ENCODE data around the gene EVA1B.

Gene EVA1B

DNA sequence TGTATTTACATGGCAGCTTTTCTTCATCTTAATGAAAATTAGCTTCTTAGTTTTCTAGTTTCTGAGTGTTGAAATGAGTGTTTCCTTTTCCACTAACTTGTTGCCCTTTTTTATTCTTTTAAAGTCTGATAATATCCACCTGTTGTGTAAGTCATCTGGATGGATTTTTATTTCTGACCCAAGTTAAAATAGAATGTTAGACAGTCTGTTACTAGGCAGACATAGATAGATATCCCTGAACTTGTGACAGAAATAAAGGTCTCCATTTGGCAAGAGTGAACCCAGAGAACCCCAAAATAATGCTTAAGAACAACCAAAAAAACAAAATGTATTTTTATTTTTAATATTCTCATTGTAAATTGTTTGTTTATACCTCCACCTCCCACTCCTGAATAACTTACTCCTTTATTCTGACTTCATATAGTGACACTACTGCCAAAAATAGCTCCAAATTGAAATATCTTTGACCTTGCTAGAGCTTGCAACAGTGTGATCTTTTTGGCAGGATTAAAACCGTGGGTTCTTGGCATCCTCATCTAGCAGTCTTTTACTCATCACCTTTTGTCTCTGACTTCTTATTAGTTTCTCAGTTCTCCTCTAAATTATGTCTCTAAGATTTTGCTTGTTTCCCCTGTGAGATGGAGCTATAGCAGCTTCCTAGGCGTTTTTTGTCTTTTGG lies 44.2 kb downstream of the EVA1B start:
- DNase-seq (ENCODE audit: low read depth): no peak

DNA sequence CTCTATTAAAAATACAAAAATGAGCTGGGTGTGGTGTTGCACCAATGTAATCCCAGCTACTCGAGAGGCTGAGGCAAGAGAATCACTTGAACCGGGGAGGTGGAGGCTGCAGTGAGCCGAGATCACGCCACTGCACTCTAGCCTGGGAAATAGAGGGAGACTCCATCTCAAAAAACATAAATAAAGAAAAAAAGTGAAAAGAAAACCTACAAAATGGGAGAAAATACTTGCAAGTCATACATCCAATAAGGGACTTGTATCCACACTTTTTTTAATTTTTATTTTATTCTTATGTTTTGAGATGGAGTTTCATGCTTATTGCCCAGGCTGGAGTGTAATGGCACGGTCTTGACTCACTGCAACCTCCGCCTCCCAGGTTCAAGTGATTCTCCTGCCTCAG lies 46.8 kb downstream of the EVA1B start:
- no peak for DNase-seq (ENCODE audit: low read depth)

DNA sequence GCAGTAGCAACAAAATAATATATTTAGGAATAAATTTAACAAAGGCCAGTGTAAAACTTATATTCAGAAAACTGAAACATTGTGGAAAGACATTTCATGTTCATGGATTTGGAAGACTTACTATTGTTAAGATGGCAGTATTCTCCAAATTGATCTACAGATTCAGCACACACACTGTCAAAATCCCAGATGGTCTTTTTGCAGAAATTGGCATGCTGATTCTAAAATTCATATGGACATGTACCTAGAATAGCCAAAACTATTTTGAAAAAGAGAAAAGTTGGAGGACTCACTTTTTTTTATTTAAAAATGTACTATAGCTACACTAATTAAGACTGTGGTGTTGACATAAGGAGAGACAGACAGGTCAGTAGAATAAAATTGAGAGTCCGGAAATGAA lies 49.2 kb downstream of the EVA1B start:
- no peak for DNase-seq (ENCODE audit: low read depth)

DNA sequence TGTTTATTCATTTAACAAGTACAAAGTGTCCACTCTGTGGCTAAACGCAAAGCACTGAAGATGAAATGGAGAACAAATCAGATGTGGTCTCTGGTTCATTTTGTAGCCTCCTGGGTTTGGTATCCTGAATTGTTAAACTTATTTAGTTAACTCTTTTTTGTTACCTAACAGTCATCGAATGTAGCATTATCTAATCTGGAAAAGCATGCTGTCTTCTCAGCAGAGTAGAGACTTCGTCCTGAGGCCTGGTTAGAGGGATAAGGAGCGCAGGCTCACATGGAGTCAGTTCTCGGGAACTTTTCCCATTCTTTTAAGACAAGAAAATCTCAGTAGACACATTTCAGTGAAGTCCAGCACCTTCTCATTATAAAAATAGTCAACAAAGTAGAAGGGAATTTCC lies 50.4 kb downstream of the EVA1B start:
- no peak for DNase-seq (ENCODE audit: low read depth)
